ENCODE data around the gene MBD3L5. TPM values are rescaled to one million over a fixed set of nuclear protein-coding genes. Genes with fewer than 3 reads are reported as not detected.

MBD3L5 gene
- total RNA-seq, 1 donor from 2014 or later: not detected

- no peak overlapping the region for H3K4me3 Mint-ChIP-seq (ENCODE audit: unreplicated experiment)
- peaks cover 32% of the 10 kb centered on the region for H3K9me3 Mint-ChIP-seq (ENCODE audit: unreplicated experiment)
- no peaks in the 10 kb centered on the region for H3K4me1 Mint-ChIP-seq (ENCODE audit: unreplicated experiment)
- H3K27ac Mint-ChIP-seq (ENCODE audit: unreplicated experiment): no peak overlapping the region
- peak; percentile 86 for TF ChIP-seq CTCF (IDR thresholded peaks at IDR 0.05; ENCODE audit: unreplicated experiment)
- peaks cover 8% of the 10 kb centered on the region for H3K36me3 Mint-ChIP-seq (ENCODE audit: low read depth, unreplicated experiment)
- peak; percentile 11 for DNase-seq (ENCODE audit: low spot score)
- no peaks in the 10 kb centered on the region for H3K27me3 Mint-ChIP-seq (ENCODE audit: unreplicated experiment)
Observed at GRCh38 chr19:7004313-7004931, 26.0 kb upstream of the MBD3L5 start.

GRCh38 chr19:7006135-7006704 lies 24.2 kb upstream of the MBD3L5 start:
- peaks cover 5% of the 10 kb centered on the region for H3K36me3 Mint-ChIP-seq (ENCODE audit: low read depth, unreplicated experiment)
- no peaks in the 10 kb centered on the region for H3K27me3 Mint-ChIP-seq (ENCODE audit: unreplicated experiment)
- no peak overlapping the region for H3K4me3 Mint-ChIP-seq (ENCODE audit: unreplicated experiment)
- H3K27ac Mint-ChIP-seq (ENCODE audit: unreplicated experiment): no peak overlapping the region
- H3K4me1 Mint-ChIP-seq (ENCODE audit: unreplicated experiment): no peaks in the 10 kb centered on the region
- H3K9me3 Mint-ChIP-seq (ENCODE audit: unreplicated experiment): peaks cover 20% of the 10 kb centered on the region
- TF ChIP-seq CTCF (IDR thresholded peaks at IDR 0.05; ENCODE audit: unreplicated experiment): no peak
- no peak for DNase-seq (ENCODE audit: low spot score)

GRCh38 chr19:7007859-7008258 lies 22.5 kb upstream of the MBD3L5 start:
- TF ChIP-seq CTCF (IDR thresholded peaks at IDR 0.05; ENCODE audit: unreplicated experiment): no peak
- H3K9me3 Mint-ChIP-seq (ENCODE audit: unreplicated experiment): peaks cover 17% of the 10 kb centered on the region
- no peak for DNase-seq (ENCODE audit: low spot score)
- H3K27me3 Mint-ChIP-seq (ENCODE audit: unreplicated experiment): no peaks in the 10 kb centered on the region
- peaks cover 6% of the 10 kb centered on the region for H3K36me3 Mint-ChIP-seq (ENCODE audit: low read depth, unreplicated experiment)
- no peak overlapping the region for H3K4me3 Mint-ChIP-seq (ENCODE audit: unreplicated experiment)
- H3K27ac Mint-ChIP-seq (ENCODE audit: unreplicated experiment): no peak overlapping the region
- H3K4me1 Mint-ChIP-seq (ENCODE audit: unreplicated experiment): no peaks in the 10 kb centered on the region

- no peak for TF ChIP-seq CTCF (IDR thresholded peaks at IDR 0.05; ENCODE audit: unreplicated experiment)
- Mint-ChIP-seq H3K36me3 (ENCODE audit: low read depth, unreplicated experiment) (peaks cover 6% of the 10 kb centered on the region), H3K4me3 (ENCODE audit: unreplicated experiment) (peak overlapping the region; percentile 62), H3K9me3 (ENCODE audit: unreplicated experiment) (peaks cover 12% of the 10 kb centered on the region), H3K4me1 (ENCODE audit: unreplicated experiment) (no peaks in the 10 kb centered on the region), H3K27ac (ENCODE audit: unreplicated experiment) (no peak overlapping the region), H3K27me3 (ENCODE audit: unreplicated experiment) (no peaks in the 10 kb centered on the region)
- no peak for DNase-seq (ENCODE audit: low spot score)
Observed at GRCh38 chr19:7010722-7011593, 19.4 kb upstream of the MBD3L5 start.
